HG02938 (cell line): ENCODE results near the gene KRT23.

ENCODE experiments used
- ATAC-seq: cut with Tn5 transposase; IDR thresholded peaks from one replicate; pipeline ENCODE4 v1.9.1; 2021; ENCODE audit warnings: mild to moderate bottlenecking, moderate library complexity; ENCODE audit not compliant: unreplicated experiment

The KRT23 gene

GRCh38 chr17:40910441-40910841, 27.0 kb downstream of the KRT23 start:
- no peak for ATAC-seq

GRCh38 chr17:40909755-40910154, 27.7 kb downstream of the KRT23 start:
- ATAC-seq = no peak

- ATAC-seq = no peak
Observed at GRCh38 chr17:40909351-40909750, 28.1 kb downstream of the KRT23 start.

- ATAC-seq = no peak
Observed at GRCh38 chr17:40906613-40907012, 30.8 kb downstream of the KRT23 start.

GRCh38 chr17:40905370-40905769, 32.1 kb downstream of the KRT23 start:
- ATAC-seq = no peak

GRCh38 chr17:40903129-40903847, 34.2 kb downstream of the KRT23 start:
- no peak for ATAC-seq

- ATAC-seq = no peak
Observed at GRCh38 chr17:40902498-40902897, 34.9 kb downstream of the KRT23 start.

GRCh38 chr17:40901981-40902474, 35.4 kb downstream of the KRT23 start:
- ATAC-seq = no peak

GRCh38 chr17:40900809-40901356, 36.6 kb downstream of the KRT23 start:
- ATAC-seq = no peak

- ATAC-seq = no peak
Observed at GRCh38 chr17:40896916-40897455, 40.5 kb downstream of the KRT23 start.

GRCh38 chr17:40895106-40895730, 42.2 kb downstream of the KRT23 start:
- ATAC-seq = no peak

GRCh38 chr17:40888196-40888720, 49.2 kb downstream of the KRT23 start:
- no peak for ATAC-seq

GRCh38 chr17:40886090-40886489, 51.4 kb downstream of the KRT23 start:
- ATAC-seq = no peak

- no peak for ATAC-seq
Observed at GRCh38 chr17:40884708-40885512, 52.5 kb downstream of the KRT23 start, which contains the start of gene KRT20. TSS of gene KRT20 (minus strand) at chr17:40885242. CDS start at chr17:40885185, 57 bp downstream.

- no peak for ATAC-seq
Observed at GRCh38 chr17:40883626-40884334, 53.7 kb downstream of the KRT23 start.

GRCh38 chr17:40883031-40883430, 54.4 kb downstream of the KRT23 start:
- ATAC-seq = no peak

GRCh38 chr17:40879026-40879425, 58.4 kb downstream of the KRT23 start:
- ATAC-seq = no peak

GRCh38 chr17:40878044-40878443, 59.4 kb downstream of the KRT23 start:
- ATAC-seq = no peak

- no peak for ATAC-seq
Observed at GRCh38 chr17:40873801-40874200, 63.6 kb downstream of the KRT23 start.

- no peak for ATAC-seq
Observed at GRCh38 chr17:40873255-40873654, 64.2 kb downstream of the KRT23 start.
